WERI-Rb-1 (cell line): ENCODE measurements around the gene COL2A1.

ENCODE experiments used
- DNase-seq: peaks from one replicate; pipeline ENCODE4 v3.0.0-alpha.2; 2020
- H3K27ac ChIP-seq: fragments of 250-450 bp; sonication (Bioruptor Pico); 2 replicates; pipeline ENCODE4 v1.5.1; 2020; ENCODE audit warnings: mild to moderate bottlenecking, moderate library complexity
- H3K27me3 ChIP-seq: fragments of 250-450 bp; sonication (Bioruptor Pico); 2 replicates; pipeline ENCODE4 v1.5.1; 2021; ENCODE audit warnings: mild to moderate bottlenecking, low read depth, moderate library complexity; ENCODE audit not compliant: insufficient read depth, severe bottlenecking
- H3K36me3 ChIP-seq: fragments of 250-450 bp; sonication (Bioruptor Pico); 2 replicates; pipeline ENCODE4 v1.5.1; 2020; ENCODE audit warnings: mild to moderate bottlenecking, moderate library complexity
- H3K4me3 ChIP-seq: 2 replicates; pipeline ENCODE4 v1.5.1; 2011; ENCODE audit warnings: low read depth, mild to moderate bottlenecking, control low read depth, low read length
- H3K9me3 ChIP-seq: fragments of 250-450 bp; sonication (Bioruptor Pico); 2 replicates; pipeline ENCODE4 v1.5.1; 2021; ENCODE audit warnings: mild to moderate bottlenecking, moderate library complexity; ENCODE audit not compliant: severe bottlenecking
- CTCF ChIP-seq: IDR thresholded peaks from 2 replicates; pipeline ENCODE4 v1.5.1; 2011; ENCODE audit warnings: low read depth, mild to moderate bottlenecking, control low read depth, inconsistent platforms, low read length

The COL2A1 gene

DNA sequence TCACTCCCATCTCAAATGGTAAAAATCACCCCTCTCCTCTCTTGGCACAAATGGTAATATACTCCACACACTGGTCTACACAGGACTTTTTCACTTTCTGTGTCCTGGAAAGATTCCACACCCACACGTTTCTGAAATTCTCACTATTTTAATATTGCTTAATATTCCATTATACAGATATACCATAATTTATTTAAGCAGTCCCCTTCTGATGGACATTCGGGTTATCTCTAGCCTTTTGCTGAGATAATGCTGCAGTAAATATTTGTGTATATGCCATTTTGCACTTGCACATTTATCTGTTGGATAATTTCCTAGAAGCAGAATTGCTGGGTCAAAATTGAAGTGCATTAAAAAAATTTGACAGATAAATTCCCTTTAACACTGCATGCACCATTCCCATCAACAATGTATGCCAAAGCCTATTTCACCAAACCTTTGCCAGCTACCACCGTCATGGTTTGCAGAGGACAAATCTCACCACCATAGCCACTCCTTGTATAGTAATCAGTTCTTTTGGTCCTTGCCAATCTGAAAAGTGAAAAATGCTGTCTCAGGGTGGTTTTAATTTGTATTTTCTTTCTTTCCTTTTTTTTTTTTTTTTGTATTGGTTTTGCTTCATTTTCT lies 15.5 kb upstream of the COL2A1 start:
- TF ChIP-seq CTCF, result no peak
- Histone ChIP-seq H3K4me3 (no peak overlapping the region), H3K27me3 (no peaks in the 10 kb centered on the region), H3K9me3 (no peaks in the 10 kb centered on the region), H3K36me3 (no peaks in the 10 kb centered on the region), H3K27ac (no peak overlapping the region)
- no peak for DNase-seq

GRCh38 chr12:48018618-48018995 lies 14.3 kb upstream of the COL2A1 start:
- no peaks in the 10 kb centered on the region for H3K27me3 ChIP-seq
- no peak overlapping the region for H3K27ac ChIP-seq
- DNase-seq, result no peak
- TF ChIP-seq CTCF, result no peak
- H3K4me3 ChIP-seq, result no peak overlapping the region
- H3K36me3 ChIP-seq, result no peaks in the 10 kb centered on the region
- H3K9me3 ChIP-seq, result no peaks in the 10 kb centered on the region

DNA sequence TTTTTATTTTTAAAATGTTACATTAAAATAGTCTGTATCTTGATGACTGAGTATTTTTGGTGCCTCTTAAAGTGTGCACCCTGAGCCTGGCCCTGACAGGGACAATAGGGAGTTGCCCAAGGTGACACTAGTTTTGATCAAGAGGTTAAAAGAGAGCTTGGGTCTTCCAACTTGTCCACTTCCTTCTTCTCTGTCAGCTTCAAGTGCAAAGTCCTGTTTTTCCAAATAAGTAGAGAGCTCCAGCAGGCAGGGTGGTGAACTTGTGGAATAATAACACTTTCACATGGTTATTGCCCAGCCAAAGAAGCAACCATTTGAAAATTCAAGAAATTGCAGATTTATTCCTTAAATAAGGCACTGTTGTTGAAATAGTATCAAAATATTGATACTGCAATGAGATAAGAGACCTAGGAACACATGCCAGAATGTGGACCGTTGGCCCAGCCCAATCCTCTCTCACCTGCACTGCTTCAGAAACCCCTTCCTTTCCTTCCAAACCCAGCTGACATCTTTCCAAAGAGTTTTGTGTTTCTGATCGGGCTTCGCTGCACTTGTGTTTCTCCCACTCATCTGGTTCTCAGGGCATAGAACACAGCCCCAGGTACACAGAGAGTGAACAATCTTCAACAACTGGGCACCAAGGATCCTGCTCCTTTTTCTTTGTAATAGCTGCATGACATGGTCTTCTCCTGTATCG lies 13.8 kb upstream of the COL2A1 start:
- Histone ChIP-seq H3K27me3 (no peaks in the 10 kb centered on the region), H3K4me3 (no peak overlapping the region), H3K27ac (no peak overlapping the region), H3K9me3 (no peaks in the 10 kb centered on the region), H3K36me3 (no peaks in the 10 kb centered on the region)
- DNase-seq, result no peak
- TF ChIP-seq CTCF, result no peak

GRCh38 chr12:48017496-48017895 lies 13.2 kb upstream of the COL2A1 start:
- no peak overlapping the region for H3K27ac ChIP-seq
- H3K36me3 ChIP-seq, result no peaks in the 10 kb centered on the region
- H3K27me3 ChIP-seq, result no peaks in the 10 kb centered on the region
- H3K9me3 ChIP-seq, result no peaks in the 10 kb centered on the region
- no peak for DNase-seq
- TF ChIP-seq CTCF, result no peak
- no peak overlapping the region for H3K4me3 ChIP-seq

DNA sequence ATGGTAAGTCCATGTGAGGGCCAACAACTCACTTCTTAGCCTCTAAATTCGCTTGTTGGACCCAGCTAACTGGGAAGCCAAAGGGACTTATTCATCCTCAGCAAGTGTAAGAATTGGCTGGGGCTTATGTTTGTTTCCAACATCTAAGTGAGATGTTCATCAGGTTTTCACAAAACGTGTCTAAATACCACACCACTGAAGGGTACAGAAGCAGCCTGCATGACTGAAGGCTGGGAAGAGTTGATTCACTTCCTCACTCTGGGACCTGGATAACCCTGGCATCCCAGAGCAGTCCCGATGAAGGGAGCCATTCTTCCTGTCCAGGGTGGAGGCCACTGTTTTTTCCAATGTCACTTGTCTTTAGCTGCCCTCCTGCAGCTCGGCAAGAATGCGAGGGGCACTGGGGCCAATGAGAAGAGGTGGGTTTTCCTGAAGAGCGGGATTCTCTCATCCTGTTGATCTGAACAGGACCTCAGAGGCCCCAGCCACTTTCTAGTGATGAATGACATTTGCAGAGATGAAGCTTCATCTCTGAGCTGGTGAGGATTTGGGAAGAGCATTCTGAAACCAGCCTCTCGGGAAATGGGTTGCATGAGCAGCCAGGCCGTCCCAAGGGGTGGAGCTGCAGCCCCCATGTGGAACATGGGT lies 12.2 kb upstream of the COL2A1 start:
- DNase-seq, result no peak
- Histone ChIP-seq H3K9me3 (no peaks in the 10 kb centered on the region), H3K4me3 (no peak overlapping the region), H3K27ac (no peak overlapping the region), H3K27me3 (no peaks in the 10 kb centered on the region), H3K36me3 (no peaks in the 10 kb centered on the region)
- no peak for TF ChIP-seq CTCF
